ENCODE data around the gene DUSP5. TPM values are rescaled to one million over a fixed set of nuclear protein-coding genes. Genes with fewer than 3 reads are reported as not detected.

The DUSP5 gene
- polyA plus RNA-seq, 3 donors, result 10.8 to 13.9 (median 11.7) TPM

- no peak for DNase-seq (ENCODE audit: extremely low read depth in 1 of 11, low read depth in 9 of 11, low spot score in 4 of 11)
These were observed 1.8 kb upstream of the DUSP5 start for GRCh38 chr10:110495731-110496552.

GRCh38 chr10:110496553-110497437, 912 bp upstream of the DUSP5 start:
- no peak for DNase-seq (ENCODE audit: extremely low read depth in 1 of 11, low read depth in 9 of 11, low spot score in 4 of 11)

- no peak for DNase-seq (ENCODE audit: extremely low read depth in 1 of 11, low read depth in 9 of 11, low spot score in 4 of 11)
These were observed 627 bp downstream of the DUSP5 start for GRCh38 chr10:110498087-110498981.

- peak in 1 of 11 donors; percentile 37 for DNase-seq (ENCODE audit: extremely low read depth in 1 of 11, low read depth in 9 of 11, low spot score in 4 of 11)
These were observed 1.5 kb downstream of the DUSP5 start for GRCh38 chr10:110498982-110499795.

GRCh38 chr10:110499796-110500514, 2.2 kb downstream of the DUSP5 start:
- no peak for DNase-seq (ENCODE audit: extremely low read depth in 1 of 11, low read depth in 9 of 11, low spot score in 4 of 11)

GRCh38 chr10:110500515-110500905, 2.8 kb downstream of the DUSP5 start:
- no peak for DNase-seq (ENCODE audit: extremely low read depth in 1 of 11, low read depth in 9 of 11, low spot score in 4 of 11)

GRCh38 chr10:110501142-110501937, 3.6 kb downstream of the DUSP5 start:
- peak in 5 of 11 donors; percentile 50 to 73 (median 61) for DNase-seq (ENCODE audit: extremely low read depth in 1 of 11, low read depth in 9 of 11, low spot score in 4 of 11)

- DNase-seq (ENCODE audit: extremely low read depth in 1 of 11, low read depth in 9 of 11, low spot score in 4 of 11), result no peak
These were observed 4.6 kb downstream of the DUSP5 start for GRCh38 chr10:110502072-110502845.

- DNase-seq (ENCODE audit: extremely low read depth in 1 of 11, low read depth in 9 of 11, low spot score in 4 of 11), result no peak
These were observed 5.2 kb downstream of the DUSP5 start for GRCh38 chr10:110502851-110503301.

- DNase-seq (ENCODE audit: extremely low read depth in 1 of 11, low read depth in 9 of 11, low spot score in 4 of 11), result no peak
These were observed 5.9 kb downstream of the DUSP5 start for GRCh38 chr10:110503528-110504110.

GRCh38 chr10:110504111-110504735, 6.5 kb downstream of the DUSP5 start:
- no peak for DNase-seq (ENCODE audit: extremely low read depth in 1 of 11, low read depth in 9 of 11, low spot score in 4 of 11)

- DNase-seq (ENCODE audit: extremely low read depth in 1 of 11, low read depth in 9 of 11, low spot score in 4 of 11), result no peak
These were observed 7.5 kb downstream of the DUSP5 start for GRCh38 chr10:110505130-110505770.

- no peak for DNase-seq (ENCODE audit: extremely low read depth in 1 of 11, low read depth in 9 of 11, low spot score in 4 of 11)
These were observed 8.7 kb downstream of the DUSP5 start for GRCh38 chr10:110506448-110506847.

- DNase-seq (ENCODE audit: extremely low read depth in 1 of 11, low read depth in 9 of 11, low spot score in 4 of 11), result no peak
These were observed 9.6 kb downstream of the DUSP5 start for GRCh38 chr10:110507346-110507745.
